ENCODE measurements around the gene PHIP. TPM values are rescaled to one million over a fixed set of nuclear protein-coding genes. Genes with fewer than 3 reads are reported as not detected.
A peak's percentile ranks its signal among the peaks of the same experiment; 100 is the strongest.

The PHIP gene
- total RNA-seq, 1 experiment from 2014 or later = 26.5 TPM

DNA sequence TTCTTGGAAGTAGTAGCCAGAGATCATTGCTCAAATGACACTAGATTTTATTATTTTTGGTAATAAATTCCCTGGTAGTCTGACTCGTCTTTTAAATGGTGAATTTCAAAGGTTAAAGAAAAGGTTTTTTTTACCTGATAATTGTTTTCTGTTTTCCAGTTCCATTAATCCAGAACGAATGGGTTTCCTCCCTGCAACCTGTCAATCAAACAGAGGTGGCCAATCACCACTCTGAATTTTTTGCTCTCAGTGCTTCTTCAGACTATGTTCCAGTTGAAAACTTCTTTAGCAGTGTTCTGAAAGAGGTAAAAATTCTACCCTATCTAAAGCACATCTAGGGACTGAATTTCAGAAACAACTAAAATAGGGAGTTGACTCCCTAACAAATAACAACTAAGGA lies 73.8 kb downstream of the PHIP start:
- Mint-ChIP-seq H3K27ac (ENCODE audit: low read depth, unreplicated experiment) (no peak overlapping the region), H3K27me3 (ENCODE audit: insufficient read depth, unreplicated experiment) (no peaks in the 10 kb centered on the region), H3K4me3 (ENCODE audit: unreplicated experiment) (no peak overlapping the region), H3K36me3 (ENCODE audit: insufficient read depth, unreplicated experiment) (peaks cover 64% of the 10 kb centered on the region), H3K4me1 (ENCODE audit: insufficient read depth, unreplicated experiment) (no peaks in the 10 kb centered on the region), H3K9me3 (ENCODE audit: unreplicated experiment) (no peaks in the 10 kb centered on the region)
- ChIA-PET CTCF (interaction anchor here (0.7 kb wide), 1 partner anchor 75 kb away, joined by 3 read pairs; no protein-coding TSS in a partner anchor), POLR2A (no interaction called here)
- intact Hi-C loops (cut with micrococcal nuclease) = no loop called here
- TF ChIP-seq, protein P1, sequence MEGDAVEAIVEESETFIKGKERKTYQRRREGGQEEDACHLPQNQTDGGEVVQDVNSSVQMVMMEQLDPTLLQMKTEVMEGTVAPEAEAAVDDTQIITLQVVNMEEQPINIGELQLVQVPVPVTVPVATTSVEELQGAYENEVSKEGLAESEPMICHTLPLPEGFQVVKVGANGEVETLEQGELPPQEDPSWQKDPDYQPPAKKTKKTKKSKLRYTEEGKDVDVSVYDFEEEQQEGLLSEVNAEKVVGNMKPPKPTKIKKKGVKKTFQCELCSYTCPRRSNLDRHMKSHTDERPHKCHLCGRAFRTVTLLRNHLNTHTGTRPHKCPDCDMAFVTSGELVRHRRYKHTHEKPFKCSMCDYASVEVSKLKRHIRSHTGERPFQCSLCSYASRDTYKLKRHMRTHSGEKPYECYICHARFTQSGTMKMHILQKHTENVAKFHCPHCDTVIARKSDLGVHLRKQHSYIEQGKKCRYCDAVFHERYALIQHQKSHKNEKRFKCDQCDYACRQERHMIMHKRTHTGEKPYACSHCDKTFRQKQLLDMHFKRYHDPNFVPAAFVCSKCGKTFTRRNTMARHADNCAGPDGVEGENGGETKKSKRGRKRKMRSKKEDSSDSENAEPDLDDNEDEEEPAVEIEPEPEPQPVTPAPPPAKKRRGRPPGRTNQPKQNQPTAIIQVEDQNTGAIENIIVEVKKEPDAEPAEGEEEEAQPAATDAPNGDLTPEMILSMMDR (IDR thresholded peaks at IDR 0.05; ENCODE audit: unreplicated experiment) = no peak
- no TSS peak for BruUV-seq (replicated peaks)
- DNase-seq (ENCODE audit: unreplicated experiment) = no peak

DNA sequence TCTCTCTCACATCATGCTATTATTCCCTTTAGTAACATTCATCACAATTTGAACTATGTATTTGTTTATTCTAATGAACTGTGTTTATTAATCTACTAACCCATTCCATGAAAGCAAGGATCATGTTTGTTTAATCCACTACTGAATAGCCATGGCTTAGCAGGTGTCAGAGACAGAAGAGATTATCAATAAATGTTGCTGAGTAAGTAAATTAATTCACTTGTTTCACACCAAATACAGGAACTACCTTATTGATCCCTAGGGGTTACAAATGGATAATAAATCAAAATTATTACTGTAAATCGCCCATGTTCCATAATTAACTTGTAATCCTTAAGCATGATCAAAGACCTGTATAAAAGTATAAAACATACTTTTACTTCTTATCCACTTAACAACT lies 76.6 kb downstream of the PHIP start:
- no peak for DNase-seq (ENCODE audit: unreplicated experiment)
- H3K36me3 Mint-ChIP-seq (ENCODE audit: insufficient read depth, unreplicated experiment) = peaks cover 68% of the 10 kb centered on the region

DNA sequence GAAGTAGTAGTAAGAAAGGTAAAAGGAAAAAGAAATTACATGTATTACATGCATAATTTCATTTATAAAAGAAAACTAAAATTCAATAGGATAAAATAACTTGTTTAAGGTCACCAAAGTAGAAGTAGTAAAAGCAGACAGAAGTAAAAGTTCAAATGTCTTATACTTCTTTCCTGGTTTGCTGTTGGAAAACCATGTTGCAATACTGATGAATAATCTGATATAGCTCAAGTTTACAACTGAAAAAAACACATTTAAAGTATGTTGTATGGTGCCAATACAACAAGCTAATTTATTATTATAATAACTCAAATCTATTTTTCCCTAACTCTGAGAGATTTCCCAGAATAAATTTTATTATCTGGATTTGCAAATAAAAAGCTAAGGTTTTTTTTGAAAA lies 78.3 kb downstream of the PHIP start:
- TF ChIP-seq, protein P1 (IDR thresholded peaks at IDR 0.05; ENCODE audit: unreplicated experiment) = no peak
- no TSS peak for BruUV-seq (replicated peaks)
- intact Hi-C loops (cut with micrococcal nuclease) = no loop called here
- ChIA-PET CTCF (interaction anchor here (0.7 kb wide), 1 partner anchor 21 kb away, joined by 4 read pairs; no protein-coding TSS in a partner anchor), POLR2A (interaction anchor here (0.5 to 1.2 kb wide), 4 partner anchors 10 to 610 kb away, joined by 3 to 5 read pairs (median 3); no protein-coding TSS in a partner anchor)
- no peak overlapping the region for H3K4me3 Mint-ChIP-seq (ENCODE audit: unreplicated experiment)
- peaks cover 85% of the 10 kb centered on the region for H3K36me3 Mint-ChIP-seq (ENCODE audit: insufficient read depth, unreplicated experiment)
- H3K27ac Mint-ChIP-seq (ENCODE audit: low read depth, unreplicated experiment) = no peak overlapping the region
- no peaks in the 10 kb centered on the region for H3K9me3 Mint-ChIP-seq (ENCODE audit: unreplicated experiment)
- H3K4me1 Mint-ChIP-seq (ENCODE audit: insufficient read depth, unreplicated experiment) = no peaks in the 10 kb centered on the region
- DNase-seq (ENCODE audit: unreplicated experiment) = no peak
- H3K27me3 Mint-ChIP-seq (ENCODE audit: insufficient read depth, unreplicated experiment) = no peaks in the 10 kb centered on the region

More for the DNA sequence above, 76.6 kb downstream of the PHIP start:
- intact Hi-C loops (cut with micrococcal nuclease) = no loop called here
- CTCF ChIA-PET = no interaction called here
- no peak overlapping the region for H3K4me3 Mint-ChIP-seq (ENCODE audit: unreplicated experiment)
- TSS peak; percentile 6 for BruUV-seq (replicated peaks)
- H3K9me3 Mint-ChIP-seq (ENCODE audit: unreplicated experiment) = no peaks in the 10 kb centered on the region
- no peaks in the 10 kb centered on the region for H3K27me3 Mint-ChIP-seq (ENCODE audit: insufficient read depth, unreplicated experiment)
- H3K4me1 Mint-ChIP-seq (ENCODE audit: insufficient read depth, unreplicated experiment) = no peaks in the 10 kb centered on the region
- no peak overlapping the region for H3K27ac Mint-ChIP-seq (ENCODE audit: low read depth, unreplicated experiment)
- TF ChIP-seq, protein P1 (IDR thresholded peaks at IDR 0.05; ENCODE audit: unreplicated experiment) = no peak
- POLR2A ChIA-PET = no interaction called here

DNA sequence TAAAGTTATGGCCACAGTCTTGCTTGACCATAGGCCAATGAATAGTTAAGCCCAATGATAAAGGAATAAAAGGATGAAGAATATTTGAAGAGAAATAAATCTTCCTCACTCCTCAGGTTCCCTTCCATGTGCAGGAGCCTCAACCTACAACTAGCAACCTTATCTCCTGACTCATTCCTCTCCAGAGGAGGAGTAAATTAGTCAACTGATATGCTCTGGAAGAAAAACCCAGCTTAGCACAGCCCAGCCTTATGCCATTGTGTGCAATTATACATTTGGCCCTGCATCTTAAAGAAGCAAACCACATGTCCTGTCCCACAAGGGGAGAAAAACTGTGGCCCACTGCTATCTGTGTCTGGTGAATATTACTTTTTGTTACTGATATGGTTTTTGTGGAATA lies 82.1 kb downstream of the PHIP start:
- no peaks in the 10 kb centered on the region for H3K27me3 Mint-ChIP-seq (ENCODE audit: insufficient read depth, unreplicated experiment)
- ChIA-PET POLR2A (no interaction called here), CTCF (no interaction called here)
- BruUV-seq (replicated peaks) = no TSS peak
- no peaks in the 10 kb centered on the region for H3K9me3 Mint-ChIP-seq (ENCODE audit: unreplicated experiment)
- H3K36me3 Mint-ChIP-seq (ENCODE audit: insufficient read depth, unreplicated experiment) = peaks cover 88% of the 10 kb centered on the region
- no peak overlapping the region for H3K4me3 Mint-ChIP-seq (ENCODE audit: unreplicated experiment)
- intact Hi-C loops (cut with micrococcal nuclease) = no loop called here
- DNase-seq (ENCODE audit: unreplicated experiment) = no peak
- TF ChIP-seq, protein P1 (IDR thresholded peaks at IDR 0.05; ENCODE audit: unreplicated experiment) = no peak
- H3K4me1 Mint-ChIP-seq (ENCODE audit: insufficient read depth, unreplicated experiment) = no peaks in the 10 kb centered on the region
- no peak overlapping the region for H3K27ac Mint-ChIP-seq (ENCODE audit: low read depth, unreplicated experiment)

Measured in MCF 10A (cell line).